ENCODE measurements around the gene MEIS3.

The MEIS3 gene

GRCh38 chr19:47435196-47435595 lies 15.9 kb upstream of the MEIS3 start:
- no peak for DNase-seq (ENCODE audit: low spot score)

- no peak for DNase-seq (ENCODE audit: low spot score)
Observed at GRCh38 chr19:47434088-47434487, 14.8 kb upstream of the MEIS3 start.

- DNase-seq (ENCODE audit: low spot score), result no peak
Observed at GRCh38 chr19:47433121-47433520, 13.8 kb upstream of the MEIS3 start.

- DNase-seq (ENCODE audit: low spot score), result no peak
Observed at GRCh38 chr19:47432499-47432898, 13.2 kb upstream of the MEIS3 start.

- no peak for DNase-seq (ENCODE audit: low spot score)
Observed at GRCh38 chr19:47432091-47432490, 12.8 kb upstream of the MEIS3 start.

GRCh38 chr19:47430041-47430802 lies 10.9 kb upstream of the MEIS3 start:
- no peak for DNase-seq (ENCODE audit: low spot score)

GRCh38 chr19:47429140-47429793 lies 9.9 kb upstream of the MEIS3 start:
- DNase-seq (ENCODE audit: low spot score), result no peak

- DNase-seq (ENCODE audit: low spot score), result peak; percentile 95
Observed at GRCh38 chr19:47428177-47428894, 9.0 kb upstream of the MEIS3 start.

- DNase-seq (ENCODE audit: low spot score), result peak; percentile 31
Observed at GRCh38 chr19:47427241-47428176, 8.2 kb upstream of the MEIS3 start.

- no peak for DNase-seq (ENCODE audit: low spot score)
Observed at GRCh38 chr19:47423203-47423882, 4.0 kb upstream of the MEIS3 start.

- no peak for DNase-seq (ENCODE audit: low spot score)
Observed at GRCh38 chr19:47422417-47423163, 3.3 kb upstream of the MEIS3 start.

GRCh38 chr19:47421844-47422395 lies 2.6 kb upstream of the MEIS3 start:
- DNase-seq (ENCODE audit: low spot score), result no peak

- no peak for DNase-seq (ENCODE audit: low spot score)
Observed at GRCh38 chr19:47421244-47421786, 2.0 kb upstream of the MEIS3 start.

- DNase-seq (ENCODE audit: low spot score), result no peak
Observed at GRCh38 chr19:47419789-47420188, 462 bp upstream of the MEIS3 start.

- DNase-seq (ENCODE audit: low spot score), result no peak
Observed at GRCh38 chr19:47418692-47419029, 666 bp downstream of the MEIS3 start.

- no peak for DNase-seq (ENCODE audit: low spot score)
Observed at GRCh38 chr19:47417746-47418691, 1.3 kb downstream of the MEIS3 start.

GRCh38 chr19:47417107-47417745 lies 2.1 kb downstream of the MEIS3 start:
- no peak for DNase-seq (ENCODE audit: low spot score)

- DNase-seq (ENCODE audit: low spot score), result no peak
Observed at GRCh38 chr19:47416643-47416985, 2.7 kb downstream of the MEIS3 start.

All from pons (tissue), 1 donor.